HEK293 (cell line): ENCODE data around the gene CNST.

Experiments used
- CTCF ChIA-PET: fragments of 350-600 bp; formaldehyde crosslinking; extraction: SDS; loops from one replicate; lab custom pipeline; 2021; ENCODE audit warnings: antibody characterized with exemption; lab: Yijun Ruan, JAX
- POLR2A ChIA-PET: fragments of 300-600 bp; formaldehyde crosslinking; extraction: SDS; loops from one replicate; lab custom pipeline; 2020; ENCODE audit warnings: antibody characterized with exemption, inconsistent platforms; lab: Yijun Ruan, JAX
- H3K27ac ChIP-seq: fragments of 200-500 bp; sonication (Bioruptor generic); 2 replicates; pipeline ENCODE4 v1.5.1; 2014; ENCODE audit warnings: low read depth, low read length, control low read depth, inconsistent platforms; ENCODE audit errors: extremely low read depth
- H3K36me3 ChIP-seq, 2 experiments: fragments of 200-500 bp in 1 of 2; sonication (Bioruptor generic) in 1 of 2; 1 replicate in 1 of 2; 2 replicates in 1 of 2; pipeline ENCODE4 v1.5.1; 2014 to 2017; ENCODE audit warnings: inconsistent platforms in 2 of 2, low read length in 2 of 2; ENCODE audit not compliant: control insufficient read depth in 2 of 2, insufficient read depth in 1 of 2
- H3K4me1 ChIP-seq: fragments of 200-500 bp; sonication (Bioruptor generic); 2 replicates; pipeline ENCODE4 v1.5.1; 2014; ENCODE audit warnings: mild to moderate bottlenecking, low read length, inconsistent platforms; ENCODE audit not compliant: control insufficient read depth, insufficient read depth
- H3K4me3 ChIP-seq: 2 replicates; pipeline ENCODE4 v1.5.1; 2011; ENCODE audit warnings: low read depth, mild to moderate bottlenecking, control low read depth, low read length, moderate library complexity
- H3K9me3 ChIP-seq: fragments of 200-500 bp; sonication (Bioruptor generic); 2 replicates; pipeline ENCODE4 v1.5.1; 2014; ENCODE audit warnings: low read depth, low read length, inconsistent platforms; ENCODE audit not compliant: control insufficient read depth, insufficient read depth
- GLIS2 ChIP-seq: fragments of 450-650 bp; formaldehyde crosslinking; IDR thresholded peaks from 2 replicates; pipeline ENCODE4 v1.5.1; 2016; ENCODE audit warnings: missing biosample characterization, missing genetic modification characterization
- KLF9 ChIP-seq: fragments of 450-650 bp; formaldehyde crosslinking; IDR thresholded peaks from 2 replicates; pipeline ENCODE4 v1.5.1; 2016; ENCODE audit warnings: missing biosample characterization, missing genetic modification characterization, low read depth
- PRDM1 ChIP-seq: fragments of 450-650 bp; formaldehyde crosslinking; IDR thresholded peaks from 2 replicates; pipeline ENCODE4; 2016; ENCODE audit warnings: missing biosample characterization, missing genetic modification characterization
- SP3 ChIP-seq: fragments of 450-650 bp; formaldehyde crosslinking; IDR thresholded peaks from 2 replicates; pipeline ENCODE4 v1.5.1; 2016; ENCODE audit warnings: missing biosample characterization, missing genetic modification characterization
- SP7 ChIP-seq: fragments of 450-650 bp; formaldehyde crosslinking; IDR thresholded peaks from 2 replicates; pipeline ENCODE4 v1.5.1; 2016; ENCODE audit warnings: missing biosample characterization, missing genetic modification characterization
- YY2 ChIP-seq: fragments of 450-650 bp; formaldehyde crosslinking; IDR thresholded peaks from 2 replicates; pipeline ENCODE4 v1.5.1; 2016; ENCODE audit warnings: missing biosample characterization, missing genetic modification characterization
- ZBTB17 ChIP-seq: fragments of 450-650 bp; formaldehyde crosslinking; IDR thresholded peaks from 2 replicates; pipeline ENCODE4 v1.5.1; 2016; ENCODE audit warnings: missing biosample characterization, missing genetic modification characterization
- ZNF112 ChIP-seq: fragments of 450-650 bp; formaldehyde crosslinking; IDR thresholded peaks from 2 replicates; pipeline ENCODE4 v1.5.0; 2017; ENCODE audit warnings: missing biosample characterization, missing genetic modification characterization
- ZNF121 ChIP-seq: fragments of 450-650 bp; formaldehyde crosslinking; IDR thresholded peaks from 2 replicates; pipeline ENCODE4 v1.5.1; 2016; ENCODE audit warnings: missing biosample characterization, missing genetic modification characterization
- ZNF133 ChIP-seq: fragments of 450-650 bp; formaldehyde crosslinking; IDR thresholded peaks from 2 replicates; pipeline ENCODE4 v1.5.1; 2016; ENCODE audit warnings: missing biosample characterization, missing genetic modification characterization
- ZNF16 ChIP-seq: fragments of 450-650 bp; formaldehyde crosslinking; IDR thresholded peaks from 2 replicates; pipeline ENCODE4 v1.5.1; 2016; ENCODE audit warnings: low read depth, missing biosample characterization, missing genetic modification characterization
- ZNF211 ChIP-seq: fragments of 450-650 bp; formaldehyde crosslinking; IDR thresholded peaks from 2 replicates; pipeline ENCODE4 v1.5.1; 2016; ENCODE audit warnings: low read depth, missing biosample characterization, missing genetic modification characterization
- ZNF24 ChIP-seq: fragments of 450-650 bp; formaldehyde crosslinking; IDR thresholded peaks from 2 replicates; pipeline ENCODE4 v1.5.1; 2016; ENCODE audit warnings: missing biosample characterization, missing genetic modification characterization
- ZNF266 ChIP-seq: fragments of 450-650 bp; formaldehyde crosslinking; IDR thresholded peaks from 2 replicates; pipeline ENCODE4 v1.5.1; 2016; ENCODE audit warnings: missing biosample characterization, missing genetic modification characterization, low read depth
- ZNF341 ChIP-seq: fragments of 450-650 bp; formaldehyde crosslinking; IDR thresholded peaks from 2 replicates; pipeline ENCODE4; 2016; ENCODE audit warnings: low read depth, missing biosample characterization, missing genetic modification characterization
- ZNF391 ChIP-seq: fragments of 450-650 bp; formaldehyde crosslinking; IDR thresholded peaks from 2 replicates; pipeline ENCODE4 v1.5.1; 2016; ENCODE audit warnings: low read depth, missing biosample characterization, missing genetic modification characterization, borderline replicate concordance
- ZNF394 ChIP-seq: fragments of 450-650 bp; formaldehyde crosslinking; IDR thresholded peaks from 2 replicates; pipeline ENCODE4 v1.5.1; 2016; ENCODE audit warnings: missing biosample characterization, missing genetic modification characterization, mild to moderate bottlenecking, moderate library complexity, borderline replicate concordance
- ZNF600 ChIP-seq: fragments of 450-650 bp; formaldehyde crosslinking; IDR thresholded peaks from 2 replicates; pipeline ENCODE4 v1.5.1; 2016; ENCODE audit warnings: missing biosample characterization, missing genetic modification characterization
- ZNF639 ChIP-seq: fragments of 450-650 bp; formaldehyde crosslinking; IDR thresholded peaks from 2 replicates; pipeline ENCODE4 v1.5.1; 2016; ENCODE audit warnings: missing biosample characterization, missing genetic modification characterization
- ZNF660 ChIP-seq: fragments of 450-650 bp; IDR thresholded peaks from 2 replicates; pipeline ENCODE4 v1.5.1; 2018; ENCODE audit warnings: missing biosample characterization, mild to moderate bottlenecking, missing genetic modification characterization
- ZNF707 ChIP-seq: fragments of 450-650 bp; formaldehyde crosslinking; IDR thresholded peaks from 2 replicates; pipeline ENCODE4 v1.5.1; 2016; ENCODE audit warnings: missing biosample characterization, missing genetic modification characterization
- ZNF791 ChIP-seq: fragments of 450-650 bp; formaldehyde crosslinking; IDR thresholded peaks from 2 replicates; pipeline ENCODE4 v1.5.1; 2016; ENCODE audit warnings: missing biosample characterization, missing genetic modification characterization
- ZSCAN18 ChIP-seq: fragments of 450-650 bp; formaldehyde crosslinking; IDR thresholded peaks from 2 replicates; pipeline ENCODE4 v1.5.1; 2016; ENCODE audit warnings: missing biosample characterization, missing genetic modification characterization
- ZSCAN4 ChIP-seq: fragments of 450-650 bp; formaldehyde crosslinking; IDR thresholded peaks from 2 replicates; pipeline ENCODE4 v1.5.1; 2017; ENCODE audit warnings: missing biosample characterization, missing genetic modification characterization

The CNST gene

GRCh38 chr1:246532519-246532918 lies 33.7 kb upstream of the CNST start:
- H3K4me1 ChIP-seq = no peaks in the 10 kb centered on the region
- no peak overlapping the region for H3K27ac ChIP-seq
- H3K4me3 ChIP-seq = no peak overlapping the region
- TF ChIP-seq ZNF707 = no peak
- no peak for TF ChIP-seq ZSCAN4 (tag by site-specific recombination)
- no peak for TF ChIP-seq SP3 (tag by site-specific recombination)
- H3K9me3 ChIP-seq = no peaks in the 10 kb centered on the region
- no peaks in the 10 kb centered on the region for H3K36me3 ChIP-seq
- CTCF ChIA-PET = no interaction called here
- POLR2A ChIA-PET = no interaction called here

GRCh38 chr1:246533371-246533905 lies 32.8 kb upstream of the CNST start:
- Histone ChIP-seq H3K4me3 (no peak overlapping the region), H3K36me3 (no peaks in the 10 kb centered on the region), H3K4me1 (no peaks in the 10 kb centered on the region), H3K9me3 (no peaks in the 10 kb centered on the region), H3K27ac (no peak overlapping the region)
- ChIA-PET CTCF (interaction anchor here (0.6 kb wide), 1 partner anchor 165 kb away, joined by 3 read pairs; no protein-coding TSS in a partner anchor), POLR2A (no interaction called here)
- TF ChIP-seq ZNF341 (tag by site-specific recombination) (no peak), KLF9 (tag by site-specific recombination) (no peak), ZNF112 (tag by site-specific recombination) (no peak), YY2 (no peak), ZNF394 (no peak), ZNF639 (no peak), ZBTB17 (no peak), ZNF133 (tag by site-specific recombination) (no peak), ZNF16 (no peak), ZNF791 (tag by site-specific recombination) (no peak), SP7 (tag by site-specific recombination) (no peak), ZNF600 (tag by site-specific recombination) (no peak), ZNF660 (no peak), ZSCAN18 (tag by site-specific recombination) (no peak), ZNF121 (no peak), PRDM1 (tag by site-specific recombination) (no peak), ZNF391 (tag by site-specific recombination) (no peak), GLIS2 (tag by site-specific recombination) (no peak)

- TF ChIP-seq ZNF211 (tag by site-specific recombination) = no peak
- no peak for TF ChIP-seq ZNF24
- TF ChIP-seq ZNF266 = no peak
- no peaks in the 10 kb centered on the region for H3K9me3 ChIP-seq
- no peaks in the 10 kb centered on the region for H3K36me3 ChIP-seq
- H3K4me3 ChIP-seq = no peak overlapping the region
- H3K4me1 ChIP-seq = no peaks in the 10 kb centered on the region
- ChIA-PET CTCF (no interaction called here), POLR2A (no interaction called here)
- H3K27ac ChIP-seq = no peak overlapping the region
Measured at GRCh38 chr1:246534114-246534513, 32.1 kb upstream of the CNST start.
